HepG2 (cell line): ENCODE measurements around the gene ADGRV1. TPM values are rescaled to one million over a fixed set of nuclear protein-coding genes. Genes with fewer than 3 reads are reported as not detected.

Experiments used
- ATAC-seq: fragments of 200-7000 bp; cut with Tn5 transposase; 3 replicates; pipeline ENCODE4 v1.9.1; 2020; ENCODE audit warnings: mild to moderate bottlenecking, moderate library complexity
- BruUV-seq: library from RNA; stranded (reverse); fragments of 400-500 nt; replicated peaks from 2 replicates; lab custom pipeline; 2021; lab: Mats Ljungman, UMichigan
- CTCF ChIA-PET: fragments of 300-600 bp; formaldehyde crosslinking; extraction: SDS; loops from one replicate; lab custom pipeline; 2021; ENCODE audit warnings: low total read pairs, inconsistent platforms, low intra/inter-chr PET ratio; lab: Yijun Ruan, JAX
- POLR2A ChIA-PET: fragments of 350-600 bp; sonication (Branson Sonifier 250); formaldehyde crosslinking; loops from one replicate; lab custom pipeline; 2020; ENCODE audit warnings: antibody characterized with exemption, inconsistent platforms; lab: Yijun Ruan, JAX
- DNase-seq: peaks from one replicate; pipeline ENCODE4 v3.0.0-alpha.2; 2015; ENCODE audit warnings: low spot score
- FAIRE-seq: peaks from 3 replicates; lab custom pipeline; 2011; peaks lifted over from hg19 to GRCh38; lab: Jason Lieb, UNC
- H2AFZ ChIP-seq: one replicate; pipeline ENCODE4 v1.6.1; 2011; ENCODE audit warnings: low read length, inconsistent platforms
- H3K27ac ChIP-seq: fragments of 300-600 bp; 3 replicates; pipeline ENCODE4 v1.8.0; 2011; ENCODE audit warnings: mixed run types, mild to moderate bottlenecking, mixed read lengths, low read length, inconsistent platforms; ENCODE audit not compliant: insufficient read depth; ENCODE audit errors: extremely low read length
- H3K27me3 ChIP-seq, 2 experiments: fragments of 200-600 bp in 1 of 2; 2 replicates in 1 of 2; 3 replicates in 1 of 2; pipeline versions ENCODE4 v1.6.0 to v1.8.0; 2011; ENCODE audit warnings: low read length in 2 of 2, mild to moderate bottlenecking in 2 of 2, moderate library complexity in 2 of 2, inconsistent platforms in 1 of 2; ENCODE audit not compliant: insufficient read depth in 2 of 2, control insufficient read depth in 1 of 2
- H3K36me3 ChIP-seq, 2 experiments: fragments of 200-600 bp in 1 of 2; replicated peaks in 1 of 2; 2 replicates in 1 of 2; 3 replicates in 1 of 2; pipeline versions ENCODE4 v1.5.1 to v1.8.0; 2011; ENCODE audit warnings: low read length in 2 of 2, inconsistent platforms in 1 of 2; ENCODE audit not compliant: insufficient read depth in 2 of 2, control insufficient read depth in 1 of 2
- H3K4me1 ChIP-seq: 2 replicates; pipeline ENCODE4 v1.5.1; 2012; ENCODE audit warnings: low read length, inconsistent platforms; ENCODE audit not compliant: insufficient read depth
- H3K4me2 ChIP-seq: 2 replicates; pipeline ENCODE4 v1.6.0; 2011; ENCODE audit warnings: low read depth, low read length, inconsistent platforms
- H3K4me3 ChIP-seq, 3 experiments: fragments of 200-600 bp in 1 of 3; sonication (generic), shearing (Covaris generic) in 1 of 3; replicated peaks in 1 of 3; 2 replicates each; pipeline ENCODE4 v1.5.1; 2011 to 2016; ENCODE audit warnings: low read length in 3 of 3, inconsistent platforms in 2 of 3, low read depth in 2 of 3, mild to moderate bottlenecking in 2 of 3, control low read depth in 1 of 3, mixed read lengths in 1 of 3; ENCODE audit not compliant: insufficient read depth in 1 of 3
- H3K79me2 ChIP-seq: one replicate; pipeline ENCODE4 v1.6.1; 2011; ENCODE audit warnings: low read length, inconsistent platforms; ENCODE audit not compliant: insufficient read depth
- H3K9ac ChIP-seq: 2 replicates; pipeline ENCODE4 v1.6.0; 2011; ENCODE audit warnings: mild to moderate bottlenecking, low read depth, low read length, inconsistent platforms; ENCODE audit not compliant: insufficient read depth
- H3K9me3 ChIP-seq: 2 replicates; pipeline ENCODE4 v1.5.1; 2012; ENCODE audit warnings: mild to moderate bottlenecking, low read length
- H4K20me1 ChIP-seq: 2 replicates; pipeline ENCODE4 v1.6.0; 2011; ENCODE audit warnings: inconsistent platforms, mild to moderate bottlenecking, low read length, moderate library complexity; ENCODE audit not compliant: insufficient read depth
- CCDC6 ChIP-seq: sonication (generic); formaldehyde crosslinking; IDR thresholded peaks from 2 replicates; pipeline ENCODE4 v1.8.1; 2022; ENCODE audit warnings: mild to moderate bottlenecking, missing genetic modification reagents, moderate library complexity
- ETV6 ChIP-seq: sonication (generic); formaldehyde crosslinking; conservative IDR thresholded peaks from 2 replicates; pipeline ENCODE4 v1.4.0; 2020; ENCODE audit warnings: missing genetic modification reagents
- HES4 ChIP-seq: sonication (generic); formaldehyde crosslinking; IDR thresholded peaks from 2 replicates; pipeline ENCODE4 v1.9.0; 2021; ENCODE audit warnings: mild to moderate bottlenecking, missing genetic modification reagents, borderline replicate concordance
- JUND ChIP-seq: sonication (generic); formaldehyde crosslinking; IDR thresholded peaks from 2 replicates; pipeline ENCODE4 v1.8.0; 2022; ENCODE audit warnings: mild to moderate bottlenecking, missing genetic modification reagents
- NFE2L1 ChIP-seq: sonication (generic); formaldehyde crosslinking; IDR thresholded peaks from 2 replicates; pipeline ENCODE4 v1.4.0; 2020; ENCODE audit warnings: missing genetic modification reagents, mild to moderate bottlenecking, borderline replicate concordance
- NFIB ChIP-seq: sonication (generic); formaldehyde crosslinking; IDR thresholded peaks from 2 replicates; pipeline ENCODE4 v1.9.0; 2021; ENCODE audit warnings: missing genetic modification reagents, mild to moderate bottlenecking, borderline replicate concordance
- NFKB2 ChIP-seq: sonication (generic); formaldehyde crosslinking; IDR thresholded peaks from 2 replicates; pipeline ENCODE4 v1.4.0; 2020; ENCODE audit warnings: missing genetic modification reagents, borderline replicate concordance
- POLR2AphosphoS5 ChIP-seq: IDR thresholded peaks from 2 replicates; pipeline ENCODE4 v1.6.1; 2012; ENCODE audit warnings: low read depth, low read length
- ZFP36L1 ChIP-seq: sonication (generic); formaldehyde crosslinking; IDR thresholded peaks from 2 replicates; pipeline ENCODE4 v1.8.0; 2022; ENCODE audit warnings: mild to moderate bottlenecking, missing genetic modification reagents, moderate library complexity
- ZFP41 ChIP-seq: sonication (generic); formaldehyde crosslinking; IDR thresholded peaks from 2 replicates; pipeline ENCODE4 v1.4.0; 2020; ENCODE audit warnings: mild to moderate bottlenecking, missing genetic modification reagents, borderline replicate concordance
- ZFP82 ChIP-seq: sonication (generic); formaldehyde crosslinking; IDR thresholded peaks from 2 replicates; pipeline ENCODE4 v1.5.1; 2020; ENCODE audit warnings: mild to moderate bottlenecking, missing genetic modification reagents, borderline replicate concordance
- ZNF33A ChIP-seq: sonication (generic); formaldehyde crosslinking; IDR thresholded peaks from 2 replicates; pipeline ENCODE4 v1.5.1; 2020; ENCODE audit warnings: missing genetic modification reagents, mild to moderate bottlenecking, moderate library complexity, borderline replicate concordance
- ZNF616 ChIP-seq: sonication (generic); formaldehyde crosslinking; IDR thresholded peaks from 2 replicates; pipeline ENCODE4 v1.5.0; 2020; ENCODE audit warnings: low read depth, mild to moderate bottlenecking, missing genetic modification reagents
- ZNF644 ChIP-seq: IDR thresholded peaks from 2 replicates; pipeline ENCODE4 v1.6.1; 2016; ENCODE audit warnings: low read depth
- ZNF775 ChIP-seq: sonication (generic); formaldehyde crosslinking; IDR thresholded peaks from 2 replicates; pipeline ENCODE4 v1.4.0; 2020; ENCODE audit warnings: missing genetic modification reagents, mild to moderate bottlenecking, moderate library complexity, borderline replicate concordance
- ZNF782 ChIP-seq: sonication (generic); formaldehyde crosslinking; IDR thresholded peaks from 2 replicates; pipeline ENCODE4 v1.4.0; 2020; ENCODE audit warnings: missing genetic modification reagents, mild to moderate bottlenecking, borderline replicate concordance
- WGBS: methylation state at CpG from one replicate; pipeline ENCODE4 v1.1.6; 2017; ENCODE audit warnings: low lambda C conversion rate; 5-methylcytosine and 5-hydroxymethylcytosine counted together
- in situ Hi-C: cut with HindIII; loops from 2 replicates; pipeline ENCODE4 v1.10.0; 2017; ENCODE audit warnings: low pct_unique_long_range_greater_than_20kb; ENCODE audit not compliant: extremely low pct_ligation_motif_present
- intact Hi-C: fragments of 100-400 bp; cut with micrococcal nuclease; formaldehyde crosslinking; loops from one replicate; pipeline ENCODE4 v1.10.0; 2022; ENCODE audit not compliant: unreplicated experiment
- polyA plus RNA-seq, 8 experiments: library from polyadenylated mRNA; depleted of rRNA in 3 of 8; stranded (reverse) in 7 of 8; unstranded in 1 of 8; fragments of >200 nt; fragmentation: Illumina TruSeq in 4 of 8; extraction: Trizol in 4 of 8; gene quantifications; 2 replicates each; pipeline versions ENCODE4 v1.2.1 to v1.2.3, GENCODE V29; 2011 to 2016; ENCODE audit warnings: low read depth in 4 of 8, missing spikeins in 1 of 8, mixed read lengths in 1 of 8; ENCODE audit not compliant: insufficient read depth in 1 of 8
- total RNA-seq, 5 experiments: library from RNA; depleted of rRNA; stranded (reverse); fragments of >200 nt; fragmentation: Illumina TruSeq; extraction: Trizol; gene quantifications; 2 replicates each; pipeline ENCODE4 v1.2.3, GENCODE V29; 2016; ENCODE audit warnings: low read depth in 1 of 5
- TF ChIP-seq, protein P1 (sequence below): fragments of 450-650 bp; IDR thresholded peaks from 2 replicates; pipeline ENCODE4 v1.6.1; 2016
- TF ChIP-seq, protein P2 (sequence below): IDR thresholded peaks from 2 replicates; pipeline ENCODE4 v1.6.1; 2012; ENCODE audit warnings: inconsistent platforms
- TF ChIP-seq, protein P3 (sequence below): sonication (generic); formaldehyde crosslinking; IDR thresholded peaks from 2 replicates; pipeline ENCODE4 v1.8.1; 2023; ENCODE audit warnings: mild to moderate bottlenecking, missing genetic modification reagents

The ADGRV1 gene
- total and polyA plus RNA-seq, 2 of the 13 experiments (the other 11 are each of a cell fraction or from before 2014, with no cell fraction given) = 1.7 to 3.9 TPM

DNA sequence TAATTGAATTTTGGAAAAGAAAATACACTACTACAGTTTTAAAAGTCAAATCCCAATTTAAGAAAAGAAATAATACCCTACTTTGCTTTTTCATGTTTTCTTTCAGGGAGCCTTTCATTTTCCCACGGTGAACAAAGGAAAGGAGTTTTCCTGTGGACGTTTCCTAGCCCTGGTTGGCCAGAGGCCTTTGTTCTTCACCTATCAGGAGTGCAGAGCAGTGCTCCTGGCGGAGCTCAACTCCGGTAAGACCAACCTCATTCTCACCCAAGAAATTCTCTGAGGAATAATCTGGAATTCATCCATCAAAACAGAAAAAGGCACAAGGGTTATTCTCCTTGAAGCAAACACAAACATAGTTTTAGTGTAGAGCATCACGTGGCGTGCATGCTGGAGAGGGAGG lies 248.9 kb downstream of the ADGRV1 start (continued):
- no peak for TF ChIP-seq NFIB
- no peak for TF ChIP-seq POLR2AphosphoS5
- no peak for TF ChIP-seq ETV6 (CRISPR knock-in tag)
- TF ChIP-seq ZFP82 (CRISPR knock-in tag) = no peak
- TF ChIP-seq HES4 (CRISPR knock-in tag) = no peak
- TF ChIP-seq JUND (CRISPR knock-in tag) = no peak
- TF ChIP-seq, all 625 proteins: peak for 0

DNA sequence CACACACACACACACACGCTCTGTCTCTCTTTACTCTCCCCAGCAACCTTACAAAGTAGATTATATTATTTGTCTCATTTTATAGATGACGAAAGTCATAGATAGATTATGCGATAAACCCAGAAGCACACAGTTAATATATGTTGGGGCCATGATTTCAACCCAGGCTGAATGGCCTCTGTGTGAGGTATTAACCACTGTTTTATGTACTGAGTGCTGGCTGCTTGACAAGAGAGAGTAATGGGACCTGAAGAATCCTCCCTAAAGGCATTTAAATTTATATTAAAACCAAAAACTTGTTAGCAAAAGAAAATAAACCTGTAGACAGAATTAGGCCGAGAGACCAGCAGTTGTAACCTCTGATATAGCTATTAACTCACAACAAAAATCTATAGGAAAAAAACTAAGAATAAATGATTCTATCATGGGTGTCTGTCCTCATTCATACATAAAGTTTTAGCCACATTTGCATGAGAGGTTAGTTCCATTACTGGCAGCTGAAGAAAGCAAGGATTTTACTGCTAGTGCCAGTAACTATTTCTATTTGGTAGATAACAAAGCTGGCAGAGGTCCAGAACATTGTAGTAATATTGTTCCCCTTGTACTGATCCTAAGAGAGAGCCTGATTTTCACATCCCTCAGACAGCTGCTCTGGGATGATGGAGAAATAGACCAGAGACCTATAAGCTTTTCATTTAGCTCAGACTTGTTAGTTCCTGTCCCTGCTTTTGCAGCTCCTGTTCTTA lies 250.9 kb downstream of the ADGRV1 start:
- Histone ChIP-seq H2AFZ (no peak overlapping the region), H3K4me1 (no peaks in the 10 kb centered on the region), H3K4me2 (no peak overlapping the region), H3K36me3 (no peaks in the 10 kb centered on the region), H3K9me3 (no peaks in the 10 kb centered on the region), H3K4me3 (no peak overlapping the region), H3K27me3 (0 out of 5 replicates have a peak, but pooled peaks cover 0 to 5% of the 10 kb centered on the region in 2 experiments), H4K20me1 (no peaks in the 10 kb centered on the region), H3K9ac (no peak overlapping the region), H3K27ac (no peak overlapping the region), H3K79me2 (no peaks in the 10 kb centered on the region)
- in situ Hi-C loops = no loop called here
- ATAC-seq = no peak
- no peak for FAIRE-seq
- DNase-seq = no peak
- no TSS peak for BruUV-seq
- CTCF ChIA-PET = no interaction called here
- POLR2A ChIA-PET = no interaction called here
- WGBS = 40% methylated on average over 4 of the region's 4 CpGs
- intact Hi-C loops = no loop called here
- TF ChIP-seq NFE2L1 (CRISPR knock-in tag) (no peak), ZNF33A (CRISPR knock-in tag) (no peak), ZNF616 (no peak), ZNF782 (CRISPR knock-in tag) (no peak), ZFP36L1 (CRISPR knock-in tag) (no peak), CCDC6 (CRISPR knock-in tag) (no peak), NFKB2 (CRISPR knock-in tag) (no peak), ZNF644 (CRISPR knock-in tag) (no peak), ZNF775 (CRISPR knock-in tag) (no peak), ZFP41 (CRISPR knock-in tag) (no peak)
- TF ChIP-seq, protein P1, sequence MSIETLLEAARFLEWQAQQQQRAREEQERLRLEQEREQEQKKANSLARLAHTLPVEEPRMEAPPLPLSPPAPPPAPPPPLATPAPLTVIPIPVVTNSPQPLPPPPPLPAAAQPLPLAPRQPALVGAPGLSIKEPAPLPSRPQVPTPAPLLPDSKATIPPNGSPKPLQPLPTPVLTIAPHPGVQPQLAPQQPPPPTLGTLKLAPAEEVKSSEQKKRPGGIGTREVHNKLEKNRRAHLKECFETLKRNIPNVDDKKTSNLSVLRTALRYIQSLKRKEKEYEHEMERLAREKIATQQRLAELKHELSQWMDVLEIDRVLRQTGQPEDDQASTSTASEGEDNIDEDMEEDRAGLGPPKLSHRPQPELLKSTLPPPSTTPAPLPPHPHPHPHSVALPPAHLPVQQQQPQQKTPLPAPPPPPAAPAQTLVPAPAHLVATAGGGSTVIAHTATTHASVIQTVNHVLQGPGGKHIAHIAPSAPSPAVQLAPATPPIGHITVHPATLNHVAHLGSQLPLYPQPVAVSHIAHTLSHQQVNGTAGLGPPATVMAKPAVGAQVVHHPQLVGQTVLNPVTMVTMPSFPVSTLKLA = no peak
- TF ChIP-seq, protein P2, sequence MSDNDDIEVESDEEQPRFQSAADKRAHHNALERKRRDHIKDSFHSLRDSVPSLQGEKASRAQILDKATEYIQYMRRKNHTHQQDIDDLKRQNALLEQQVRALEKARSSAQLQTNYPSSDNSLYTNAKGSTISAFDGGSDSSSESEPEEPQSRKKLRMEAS = no peak
- TF ChIP-seq, protein P3, sequence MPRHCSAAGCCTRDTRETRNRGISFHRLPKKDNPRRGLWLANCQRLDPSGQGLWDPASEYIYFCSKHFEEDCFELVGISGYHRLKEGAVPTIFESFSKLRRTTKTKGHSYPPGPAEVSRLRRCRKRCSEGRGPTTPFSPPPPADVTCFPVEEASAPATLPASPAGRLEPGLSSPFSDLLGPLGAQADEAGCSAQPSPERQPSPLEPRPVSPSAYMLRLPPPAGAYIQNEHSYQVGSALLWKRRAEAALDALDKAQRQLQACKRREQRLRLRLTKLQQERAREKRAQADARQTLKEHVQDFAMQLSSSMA (CRISPR knock-in tag) = no peak
